Hypothalamus (tissue), 51 donors: ENCODE results near the gene IL1F10.
"Not testable (repeated sequence)": the region's sequence is repeated elsewhere in the genome, so short reads cannot be mapped to it uniquely, and the experiment has no call there.

Experiments used
- DNase-seq, 51 donors: peaks; one replicate each; lab custom pipeline; 2025; lab: John Stamatoyannopoulos, UW

The IL1F10 gene

GRCh38 chr2:113080134-113080533 lies 12.4 kb downstream of the IL1F10 start:
- DNase-seq = peak in 5 of 51 donors; percentile 1 to 4 (median 2)

GRCh38 chr2:113081488-113082210 lies 13.9 kb downstream of the IL1F10 start:
- DNase-seq = no peak

- no peak for DNase-seq
These were observed 15.5 kb downstream of the IL1F10 start for GRCh38 chr2:113083296-113083695.

GRCh38 chr2:113084249-113085000 lies 16.7 kb downstream of the IL1F10 start:
- DNase-seq = no peak

- no peak for DNase-seq
These were observed 17.8 kb downstream of the IL1F10 start for GRCh38 chr2:113085542-113085941.

- no peak for DNase-seq
These were observed 20.6 kb downstream of the IL1F10 start for GRCh38 chr2:113088213-113088992.

- DNase-seq = no peak
These were observed 22.1 kb downstream of the IL1F10 start for GRCh38 chr2:113089916-113090315.

GRCh38 chr2:113091231-113091896 lies 23.6 kb downstream of the IL1F10 start:
- no peak for DNase-seq

- no peak for DNase-seq
These were observed 25.3 kb downstream of the IL1F10 start for GRCh38 chr2:113092864-113093612.

- no peak for DNase-seq
These were observed 25.8 kb downstream of the IL1F10 start for GRCh38 chr2:113093613-113093977.

- not testable (repeated sequence) for DNase-seq
These were observed 28.5 kb downstream of the IL1F10 start for GRCh38 chr2:113096306-113096705.

GRCh38 chr2:113096842-113097618 lies 29.3 kb downstream of the IL1F10 start:
- DNase-seq = not testable (repeated sequence)

- no peak for DNase-seq
These were observed 30.3 kb downstream of the IL1F10 start for GRCh38 chr2:113098041-113098440.

GRCh38 chr2:113098532-113098931 lies 30.8 kb downstream of the IL1F10 start:
- DNase-seq = no peak

GRCh38 chr2:113102133-113102532 lies 34.4 kb downstream of the IL1F10 start:
- no peak for DNase-seq

- DNase-seq = no peak
These were observed 35.5 kb downstream of the IL1F10 start for GRCh38 chr2:113103277-113103676.

GRCh38 chr2:113104054-113104611 lies 36.4 kb downstream of the IL1F10 start:
- DNase-seq = peak in 1 of 51 donors; percentile 6

GRCh38 chr2:113105047-113105785 lies 37.4 kb downstream of the IL1F10 start:
- DNase-seq = no peak
